ENCODE results near the gene RETN.

RETN gene

GRCh38 chr19:7644550-7644877 lies 24.3 kb upstream of the RETN start:
- H3K36me3 ChIP-seq (ENCODE audit: control insufficient read depth, insufficient read depth, low read length) = peaks cover 23% of the 10 kb centered on the region
- H3K27ac ChIP-seq (ENCODE audit: insufficient read depth, low read length, poor library complexity, severe bottlenecking) = no peak overlapping the region
- DNase-seq = no peak
- H3K4me1 ChIP-seq (ENCODE audit: control insufficient read depth, insufficient read depth, low read length, poor library complexity, severe bottlenecking) = no peaks in the 10 kb centered on the region
- H3K4me3 ChIP-seq (ENCODE audit: insufficient read depth, low read depth, low read length, poor library complexity, severe bottlenecking) = no peak overlapping the region
- H3K27me3 ChIP-seq (replicated peaks; ENCODE audit: control insufficient read depth, insufficient read depth, low read length, poor library complexity, severe bottlenecking) = no peaks in the 10 kb centered on the region
- H3K9me3 ChIP-seq (ENCODE audit: control insufficient read depth, low read length) = no peaks in the 10 kb centered on the region

- Histone ChIP-seq H3K9me3 (ENCODE audit: control insufficient read depth, low read length) (no peaks in the 10 kb centered on the region), H3K27me3 (replicated peaks; ENCODE audit: control insufficient read depth, insufficient read depth, low read length, poor library complexity, severe bottlenecking) (no peaks in the 10 kb centered on the region), H3K27ac (ENCODE audit: insufficient read depth, low read length, poor library complexity, severe bottlenecking) (no peak overlapping the region), H3K4me1 (ENCODE audit: control insufficient read depth, insufficient read depth, low read length, poor library complexity, severe bottlenecking) (no peaks in the 10 kb centered on the region), H3K36me3 (ENCODE audit: control insufficient read depth, insufficient read depth, low read length) (peaks cover 23% of the 10 kb centered on the region), H3K4me3 (ENCODE audit: insufficient read depth, low read depth, low read length, poor library complexity, severe bottlenecking) (no peak overlapping the region)
- DNase-seq = no peak
Observed at GRCh38 chr19:7645163-7645562, 23.7 kb upstream of the RETN start.

- Histone ChIP-seq H3K27ac (ENCODE audit: insufficient read depth, low read length, poor library complexity, severe bottlenecking) (no peak overlapping the region), H3K4me1 (ENCODE audit: control insufficient read depth, insufficient read depth, low read length, poor library complexity, severe bottlenecking) (no peaks in the 10 kb centered on the region), H3K27me3 (replicated peaks; ENCODE audit: control insufficient read depth, insufficient read depth, low read length, poor library complexity, severe bottlenecking) (no peaks in the 10 kb centered on the region), H3K9me3 (ENCODE audit: control insufficient read depth, low read length) (no peaks in the 10 kb centered on the region), H3K4me3 (ENCODE audit: insufficient read depth, low read depth, low read length, poor library complexity, severe bottlenecking) (no peak overlapping the region), H3K36me3 (ENCODE audit: control insufficient read depth, insufficient read depth, low read length) (peaks cover 19% of the 10 kb centered on the region)
- no peak for DNase-seq
Observed at GRCh38 chr19:7645656-7646425, 23.0 kb upstream of the RETN start.

GRCh38 chr19:7646426-7646700 lies 22.5 kb upstream of the RETN start:
- Histone ChIP-seq H3K27ac (ENCODE audit: insufficient read depth, low read length, poor library complexity, severe bottlenecking) (no peak overlapping the region), H3K4me1 (ENCODE audit: control insufficient read depth, insufficient read depth, low read length, poor library complexity, severe bottlenecking) (no peaks in the 10 kb centered on the region), H3K27me3 (replicated peaks; ENCODE audit: control insufficient read depth, insufficient read depth, low read length, poor library complexity, severe bottlenecking) (no peaks in the 10 kb centered on the region), H3K9me3 (ENCODE audit: control insufficient read depth, low read length) (no peaks in the 10 kb centered on the region), H3K36me3 (ENCODE audit: control insufficient read depth, insufficient read depth, low read length) (peaks cover 19% of the 10 kb centered on the region), H3K4me3 (ENCODE audit: insufficient read depth, low read depth, low read length, poor library complexity, severe bottlenecking) (no peak overlapping the region)
- no peak for DNase-seq

GRCh38 chr19:7647156-7647555 lies 21.7 kb upstream of the RETN start:
- H3K36me3 ChIP-seq (ENCODE audit: control insufficient read depth, insufficient read depth, low read length) = peaks cover 14% of the 10 kb centered on the region
- no peak overlapping the region for H3K4me3 ChIP-seq (ENCODE audit: insufficient read depth, low read depth, low read length, poor library complexity, severe bottlenecking)
- no peak for DNase-seq
- peaks cover 4% of the 10 kb centered on the region for H3K4me1 ChIP-seq (ENCODE audit: control insufficient read depth, insufficient read depth, low read length, poor library complexity, severe bottlenecking)
- H3K9me3 ChIP-seq (ENCODE audit: control insufficient read depth, low read length) = no peaks in the 10 kb centered on the region
- H3K27me3 ChIP-seq (replicated peaks; ENCODE audit: control insufficient read depth, insufficient read depth, low read length, poor library complexity, severe bottlenecking) = no peaks in the 10 kb centered on the region
- H3K27ac ChIP-seq (ENCODE audit: insufficient read depth, low read length, poor library complexity, severe bottlenecking) = no peak overlapping the region

GRCh38 chr19:7648265-7649014 lies 20.4 kb upstream of the RETN start:
- Histone ChIP-seq H3K36me3 (ENCODE audit: control insufficient read depth, insufficient read depth, low read length) (peaks cover 7% of the 10 kb centered on the region), H3K4me3 (ENCODE audit: insufficient read depth, low read depth, low read length, poor library complexity, severe bottlenecking) (no peak overlapping the region), H3K27me3 (replicated peaks; ENCODE audit: control insufficient read depth, insufficient read depth, low read length, poor library complexity, severe bottlenecking) (no peaks in the 10 kb centered on the region), H3K9me3 (ENCODE audit: control insufficient read depth, low read length) (no peaks in the 10 kb centered on the region), H3K4me1 (ENCODE audit: control insufficient read depth, insufficient read depth, low read length, poor library complexity, severe bottlenecking) (peaks cover 4% of the 10 kb centered on the region), H3K27ac (ENCODE audit: insufficient read depth, low read length, poor library complexity, severe bottlenecking) (no peak overlapping the region)
- no peak for DNase-seq

GRCh38 chr19:7650148-7650547 lies 18.7 kb upstream of the RETN start:
- Histone ChIP-seq H3K4me1 (ENCODE audit: control insufficient read depth, insufficient read depth, low read length, poor library complexity, severe bottlenecking) (peaks cover 4% of the 10 kb centered on the region), H3K27me3 (replicated peaks; ENCODE audit: control insufficient read depth, insufficient read depth, low read length, poor library complexity, severe bottlenecking) (no peaks in the 10 kb centered on the region), H3K36me3 (ENCODE audit: control insufficient read depth, insufficient read depth, low read length) (peaks cover under 1% of the 10 kb centered on the region), H3K4me3 (ENCODE audit: insufficient read depth, low read depth, low read length, poor library complexity, severe bottlenecking) (no peak overlapping the region), H3K27ac (ENCODE audit: insufficient read depth, low read length, poor library complexity, severe bottlenecking) (no peak overlapping the region), H3K9me3 (ENCODE audit: control insufficient read depth, low read length) (no peaks in the 10 kb centered on the region)
- no peak for DNase-seq

GRCh38 chr19:7652061-7652641 lies 16.7 kb upstream of the RETN start:
- peak; percentile 78 to 87 (median 86) for DNase-seq
- H3K36me3 ChIP-seq (ENCODE audit: control insufficient read depth, insufficient read depth, low read length) = no peaks in the 10 kb centered on the region
- no peaks in the 10 kb centered on the region for H3K27me3 ChIP-seq (replicated peaks; ENCODE audit: control insufficient read depth, insufficient read depth, low read length, poor library complexity, severe bottlenecking)
- no peaks in the 10 kb centered on the region for H3K9me3 ChIP-seq (ENCODE audit: control insufficient read depth, low read length)
- peaks cover 4% of the 10 kb centered on the region for H3K4me1 ChIP-seq (ENCODE audit: control insufficient read depth, insufficient read depth, low read length, poor library complexity, severe bottlenecking)
- H3K4me3 ChIP-seq (ENCODE audit: insufficient read depth, low read depth, low read length, poor library complexity, severe bottlenecking) = peak overlapping the region; percentile 35
- peak overlapping the region; percentile 48 for H3K27ac ChIP-seq (ENCODE audit: insufficient read depth, low read length, poor library complexity, severe bottlenecking)

GRCh38 chr19:7654401-7654800 lies 14.4 kb upstream of the RETN start:
- Histone ChIP-seq H3K27ac (ENCODE audit: insufficient read depth, low read length, poor library complexity, severe bottlenecking) (no peak overlapping the region), H3K27me3 (replicated peaks; ENCODE audit: control insufficient read depth, insufficient read depth, low read length, poor library complexity, severe bottlenecking) (no peaks in the 10 kb centered on the region), H3K4me3 (ENCODE audit: insufficient read depth, low read depth, low read length, poor library complexity, severe bottlenecking) (no peak overlapping the region), H3K36me3 (ENCODE audit: control insufficient read depth, insufficient read depth, low read length) (no peaks in the 10 kb centered on the region), H3K4me1 (ENCODE audit: control insufficient read depth, insufficient read depth, low read length, poor library complexity, severe bottlenecking) (peaks cover 11% of the 10 kb centered on the region), H3K9me3 (ENCODE audit: control insufficient read depth, low read length) (no peaks in the 10 kb centered on the region)
- DNase-seq = no peak

GRCh38 chr19:7655581-7655980 lies 13.3 kb upstream of the RETN start:
- H3K4me1 ChIP-seq (ENCODE audit: control insufficient read depth, insufficient read depth, low read length, poor library complexity, severe bottlenecking) = peaks cover 11% of the 10 kb centered on the region
- H3K36me3 ChIP-seq (ENCODE audit: control insufficient read depth, insufficient read depth, low read length) = no peaks in the 10 kb centered on the region
- no peak overlapping the region for H3K4me3 ChIP-seq (ENCODE audit: insufficient read depth, low read depth, low read length, poor library complexity, severe bottlenecking)
- no peaks in the 10 kb centered on the region for H3K9me3 ChIP-seq (ENCODE audit: control insufficient read depth, low read length)
- H3K27me3 ChIP-seq (replicated peaks; ENCODE audit: control insufficient read depth, insufficient read depth, low read length, poor library complexity, severe bottlenecking) = no peaks in the 10 kb centered on the region
- no peak for DNase-seq
- no peak overlapping the region for H3K27ac ChIP-seq (ENCODE audit: insufficient read depth, low read length, poor library complexity, severe bottlenecking)
